H1 (cell line): Measurements from ENCODE around the gene HRH2. TPM values are rescaled to one million over a fixed set of nuclear protein-coding genes. Genes with fewer than 3 reads are reported as not detected.

ENCODE experiments used
- EGR1 ChIP-seq: IDR thresholded peaks from 2 replicates; pipeline ENCODE4 v1.6.1; 2011; ENCODE audit warnings: low read depth, low read length, borderline replicate concordance
- KDM4A ChIP-seq: IDR thresholded peaks from one replicate; pipeline ENCODE4 v1.7.1; 2012; ENCODE audit warnings: low read depth, mild to moderate bottlenecking, moderate library complexity, low read length, inconsistent platforms; ENCODE audit not compliant: severe bottlenecking
- NRF1 ChIP-seq: IDR thresholded peaks from 2 replicates; pipeline ENCODE4 v1.6.1; 2011; ENCODE audit warnings: mild to moderate bottlenecking, low read depth, low read length, improper control_type of control experiment
- SIX5 ChIP-seq: IDR thresholded peaks from 2 replicates; pipeline ENCODE4 v1.6.1; 2011; ENCODE audit warnings: mild to moderate bottlenecking, low read depth, low read length
- SP4 ChIP-seq: IDR thresholded peaks from 2 replicates; pipeline ENCODE4 v1.6.1; 2012; ENCODE audit warnings: low read length, inconsistent platforms
- YY1 ChIP-seq: IDR thresholded peaks from 2 replicates; pipeline ENCODE4 v1.6.1; 2011; ENCODE audit warnings: low read depth, mild to moderate bottlenecking, low read length
- polyA plus RNA-seq, 7 experiments: library from polyadenylated mRNA; depleted of rRNA in 3 of 7; stranded (reverse) in 5 of 7; unstranded in 2 of 7; fragments of >200 nt in 5 of 7; fragments of 200-250 nt in 2 of 7; gene quantifications; 1 replicate in 5 of 7; 2 replicates in 1 of 7; 4 replicates in 1 of 7; pipeline versions ENCODE4 v1.2.1 to v1.2.3, GENCODE V29; 2011 to 2013; ENCODE audit warnings: missing spikeins in 2 of 7, mixed read lengths in 2 of 7
- total RNA-seq: library from RNA; stranded (reverse); fragmentation: NEBNext Ultra II Directional; extraction: Animal tissue kit (Norgen Biotek cat#: 25700); gene quantifications from 2 replicates; pipeline ENCODE4 v1.2.1, GENCODE V29; 2021
- TF ChIP-seq, protein P1 (sequence below): fragments of 300-600 bp; sonication (generic); IDR thresholded peaks from 2 replicates; pipeline ENCODE4 v1.7.1; 2012; ENCODE audit warnings: low read length, moderate library complexity, mild to moderate bottlenecking, inconsistent platforms; ENCODE audit not compliant: insufficient replicate concordance

The HRH2 gene
- total and polyA plus RNA-seq, 2 of the 8 experiments (the other 6 are each of a cell fraction or from before 2014, with no cell fraction given): 7.8 to 8.1 TPM

- TF ChIP-seq, protein P1, sequence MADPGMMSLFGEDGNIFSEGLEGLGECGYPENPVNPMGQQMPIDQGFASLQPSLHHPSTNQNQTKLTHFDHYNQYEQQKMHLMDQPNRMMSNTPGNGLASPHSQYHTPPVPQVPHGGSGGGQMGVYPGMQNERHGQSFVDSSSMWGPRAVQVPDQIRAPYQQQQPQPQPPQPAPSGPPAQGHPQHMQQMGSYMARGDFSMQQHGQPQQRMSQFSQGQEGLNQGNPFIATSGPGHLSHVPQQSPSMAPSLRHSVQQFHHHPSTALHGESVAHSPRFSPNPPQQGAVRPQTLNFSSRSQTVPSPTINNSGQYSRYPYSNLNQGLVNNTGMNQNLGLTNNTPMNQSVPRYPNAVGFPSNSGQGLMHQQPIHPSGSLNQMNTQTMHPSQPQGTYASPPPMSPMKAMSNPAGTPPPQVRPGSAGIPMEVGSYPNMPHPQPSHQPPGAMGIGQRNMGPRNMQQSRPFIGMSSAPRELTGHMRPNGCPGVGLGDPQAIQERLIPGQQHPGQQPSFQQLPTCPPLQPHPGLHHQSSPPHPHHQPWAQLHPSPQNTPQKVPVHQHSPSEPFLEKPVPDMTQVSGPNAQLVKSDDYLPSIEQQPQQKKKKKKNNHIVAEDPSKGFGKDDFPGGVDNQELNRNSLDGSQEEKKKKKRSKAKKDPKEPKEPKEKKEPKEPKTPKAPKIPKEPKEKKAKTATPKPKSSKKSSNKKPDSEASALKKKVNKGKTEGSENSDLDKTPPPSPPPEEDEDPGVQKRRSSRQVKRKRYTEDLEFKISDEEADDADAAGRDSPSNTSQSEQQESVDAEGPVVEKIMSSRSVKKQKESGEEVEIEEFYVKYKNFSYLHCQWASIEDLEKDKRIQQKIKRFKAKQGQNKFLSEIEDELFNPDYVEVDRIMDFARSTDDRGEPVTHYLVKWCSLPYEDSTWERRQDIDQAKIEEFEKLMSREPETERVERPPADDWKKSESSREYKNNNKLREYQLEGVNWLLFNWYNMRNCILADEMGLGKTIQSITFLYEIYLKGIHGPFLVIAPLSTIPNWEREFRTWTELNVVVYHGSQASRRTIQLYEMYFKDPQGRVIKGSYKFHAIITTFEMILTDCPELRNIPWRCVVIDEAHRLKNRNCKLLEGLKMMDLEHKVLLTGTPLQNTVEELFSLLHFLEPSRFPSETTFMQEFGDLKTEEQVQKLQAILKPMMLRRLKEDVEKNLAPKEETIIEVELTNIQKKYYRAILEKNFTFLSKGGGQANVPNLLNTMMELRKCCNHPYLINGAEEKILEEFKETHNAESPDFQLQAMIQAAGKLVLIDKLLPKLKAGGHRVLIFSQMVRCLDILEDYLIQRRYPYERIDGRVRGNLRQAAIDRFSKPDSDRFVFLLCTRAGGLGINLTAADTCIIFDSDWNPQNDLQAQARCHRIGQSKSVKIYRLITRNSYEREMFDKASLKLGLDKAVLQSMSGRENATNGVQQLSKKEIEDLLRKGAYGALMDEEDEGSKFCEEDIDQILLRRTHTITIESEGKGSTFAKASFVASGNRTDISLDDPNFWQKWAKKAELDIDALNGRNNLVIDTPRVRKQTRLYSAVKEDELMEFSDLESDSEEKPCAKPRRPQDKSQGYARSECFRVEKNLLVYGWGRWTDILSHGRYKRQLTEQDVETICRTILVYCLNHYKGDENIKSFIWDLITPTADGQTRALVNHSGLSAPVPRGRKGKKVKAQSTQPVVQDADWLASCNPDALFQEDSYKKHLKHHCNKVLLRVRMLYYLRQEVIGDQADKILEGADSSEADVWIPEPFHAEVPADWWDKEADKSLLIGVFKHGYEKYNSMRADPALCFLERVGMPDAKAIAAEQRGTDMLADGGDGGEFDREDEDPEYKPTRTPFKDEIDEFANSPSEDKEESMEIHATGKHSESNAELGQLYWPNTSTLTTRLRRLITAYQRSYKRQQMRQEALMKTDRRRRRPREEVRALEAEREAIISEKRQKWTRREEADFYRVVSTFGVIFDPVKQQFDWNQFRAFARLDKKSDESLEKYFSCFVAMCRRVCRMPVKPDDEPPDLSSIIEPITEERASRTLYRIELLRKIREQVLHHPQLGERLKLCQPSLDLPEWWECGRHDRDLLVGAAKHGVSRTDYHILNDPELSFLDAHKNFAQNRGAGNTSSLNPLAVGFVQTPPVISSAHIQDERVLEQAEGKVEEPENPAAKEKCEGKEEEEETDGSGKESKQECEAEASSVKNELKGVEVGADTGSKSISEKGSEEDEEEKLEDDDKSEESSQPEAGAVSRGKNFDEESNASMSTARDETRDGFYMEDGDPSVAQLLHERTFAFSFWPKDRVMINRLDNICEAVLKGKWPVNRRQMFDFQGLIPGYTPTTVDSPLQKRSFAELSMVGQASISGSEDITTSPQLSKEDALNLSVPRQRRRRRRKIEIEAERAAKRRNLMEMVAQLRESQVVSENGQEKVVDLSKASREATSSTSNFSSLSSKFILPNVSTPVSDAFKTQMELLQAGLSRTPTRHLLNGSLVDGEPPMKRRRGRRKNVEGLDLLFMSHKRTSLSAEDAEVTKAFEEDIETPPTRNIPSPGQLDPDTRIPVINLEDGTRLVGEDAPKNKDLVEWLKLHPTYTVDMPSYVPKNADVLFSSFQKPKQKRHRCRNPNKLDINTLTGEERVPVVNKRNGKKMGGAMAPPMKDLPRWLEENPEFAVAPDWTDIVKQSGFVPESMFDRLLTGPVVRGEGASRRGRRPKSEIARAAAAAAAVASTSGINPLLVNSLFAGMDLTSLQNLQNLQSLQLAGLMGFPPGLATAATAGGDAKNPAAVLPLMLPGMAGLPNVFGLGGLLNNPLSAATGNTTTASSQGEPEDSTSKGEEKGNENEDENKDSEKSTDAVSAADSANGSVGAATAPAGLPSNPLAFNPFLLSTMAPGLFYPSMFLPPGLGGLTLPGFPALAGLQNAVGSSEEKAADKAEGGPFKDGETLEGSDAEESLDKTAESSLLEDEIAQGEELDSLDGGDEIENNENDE: no peak
- no peak for TF ChIP-seq SP4
- TF ChIP-seq SIX5: no peak
- no peak for TF ChIP-seq YY1
- no peak for TF ChIP-seq EGR1
- no peak for TF ChIP-seq KDM4A
- TF ChIP-seq NRF1: no peak
- TF ChIP-seq, all 59 proteins: peak for 0
Observed at GRCh38 chr5:175654807-175655206, 3.1 kb upstream of the HRH2 start (continued).
